T1000 (cell line): ENCODE results near the gene PRLH.
"Not testable (repeated sequence)": the region's sequence is repeated elsewhere in the genome, so short reads cannot be mapped to it uniquely, and the experiment has no call there.

ENCODE experiments used
- DNase-seq: peaks from one replicate; lab custom pipeline; 2025; ENCODE audit warnings: mixed read lengths; lab: John Stamatoyannopoulos, UW

PRLH gene

GRCh38 chr2:237583385-237584295 lies 17.3 kb downstream of the PRLH start:
- DNase-seq, result no peak

GRCh38 chr2:237585590-237586221 lies 19.3 kb downstream of the PRLH start:
- DNase-seq, result no peak

GRCh38 chr2:237588044-237588696 lies 21.8 kb downstream of the PRLH start:
- DNase-seq, result no peak

- no peak for DNase-seq
Measured at GRCh38 chr2:237590272-237591140, 24.1 kb downstream of the PRLH start, which contains the start of gene RAB17. RAB17 (minus strand) TSS chr2:237590734; CDS start chr2:237586154, 4,580 bp downstream.

DNA sequence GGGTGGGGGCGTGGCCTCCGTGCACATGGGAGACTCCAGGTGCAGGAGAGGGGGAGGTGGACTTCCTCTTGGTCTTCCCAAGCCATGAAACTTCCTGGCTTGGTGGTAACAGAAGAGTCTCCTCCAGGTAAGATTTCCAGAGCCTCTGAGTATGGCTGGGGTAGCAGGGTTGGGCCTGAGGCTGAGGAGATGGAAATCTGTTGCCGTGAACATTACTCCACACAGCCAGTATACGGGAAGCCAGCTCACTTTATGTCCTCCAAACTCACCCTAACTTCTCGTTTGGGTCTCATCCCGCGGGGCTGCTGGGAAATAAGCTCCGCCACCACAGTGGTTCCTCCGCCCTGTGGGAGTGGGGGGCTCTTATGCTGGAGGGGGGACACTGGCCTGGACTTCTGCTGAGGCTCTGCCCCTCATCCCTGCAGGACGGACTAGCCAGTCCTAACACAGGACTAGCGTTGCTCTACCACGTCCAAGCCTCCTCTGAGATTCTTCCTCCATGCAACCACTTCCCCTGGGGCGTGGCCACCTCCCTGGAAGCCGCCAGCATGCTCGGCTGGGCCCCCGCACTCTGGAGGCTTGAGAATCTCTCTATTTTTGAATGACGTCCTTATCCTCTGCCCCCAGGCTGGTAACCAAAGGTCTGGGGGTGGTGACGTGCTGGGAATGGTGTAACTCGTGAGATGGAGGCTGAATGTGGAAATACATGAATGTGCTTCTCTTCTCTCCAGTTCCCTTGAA lies 24.9 kb downstream of the PRLH start:
- DNase-seq, result no peak

GRCh38 chr2:237592425-237592980 lies 26.1 kb downstream of the PRLH start:
- DNase-seq, result no peak

GRCh38 chr2:237593036-237593435 lies 26.7 kb downstream of the PRLH start:
- DNase-seq, result no peak

DNA sequence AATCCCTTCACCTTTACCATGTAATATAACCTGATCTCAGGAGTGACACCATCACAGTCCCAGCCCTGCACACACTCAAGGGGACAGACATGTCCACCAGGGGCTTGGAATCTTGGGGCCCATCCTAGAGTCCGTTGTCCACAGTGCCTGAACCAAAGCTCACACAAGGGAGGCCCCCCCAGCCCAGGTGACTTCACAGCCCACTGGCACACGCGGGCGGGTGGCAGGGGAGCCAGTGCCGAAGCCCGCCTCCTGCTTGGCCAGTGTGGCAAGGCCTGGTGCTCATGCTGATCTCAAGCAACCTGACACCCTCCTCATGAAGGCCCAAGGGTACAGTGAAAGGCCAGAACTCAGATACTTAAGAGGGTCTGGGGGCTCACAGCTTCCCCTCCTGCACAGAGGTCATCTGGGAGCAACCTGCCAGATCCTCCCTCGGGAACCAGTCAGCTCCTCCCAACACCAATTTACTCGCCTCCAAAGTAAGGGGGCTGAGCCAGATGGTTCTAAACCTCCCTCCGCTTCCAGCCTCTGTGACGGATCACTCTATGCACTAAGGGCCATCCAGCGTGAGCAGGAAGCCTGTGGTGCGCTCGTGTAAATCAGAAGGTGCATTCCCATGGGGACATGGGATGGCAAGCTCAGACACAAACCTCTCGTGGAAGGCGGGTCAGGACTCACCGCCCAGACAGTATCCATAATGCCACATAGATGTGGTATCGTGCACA lies 27.4 kb downstream of the PRLH start:
- no peak for DNase-seq

DNA sequence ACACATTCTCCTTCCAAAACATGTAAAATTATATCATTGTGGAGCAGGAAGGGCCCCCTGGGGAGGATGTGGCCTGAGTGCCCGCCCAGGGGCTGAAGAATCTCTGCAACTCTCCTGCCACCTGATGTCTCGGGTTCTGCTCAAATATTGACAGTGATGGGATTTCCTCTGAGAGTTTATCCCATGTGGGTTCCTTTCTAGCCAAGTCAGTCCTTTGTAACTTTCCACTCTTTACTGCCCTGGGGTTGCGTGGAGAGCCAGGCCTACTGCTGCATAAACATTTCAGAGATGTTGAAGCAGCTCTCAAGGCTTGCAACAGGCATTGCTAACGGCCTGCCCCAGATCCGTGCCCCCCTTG lies 28.1 kb downstream of the PRLH start:
- no peak for DNase-seq

DNA sequence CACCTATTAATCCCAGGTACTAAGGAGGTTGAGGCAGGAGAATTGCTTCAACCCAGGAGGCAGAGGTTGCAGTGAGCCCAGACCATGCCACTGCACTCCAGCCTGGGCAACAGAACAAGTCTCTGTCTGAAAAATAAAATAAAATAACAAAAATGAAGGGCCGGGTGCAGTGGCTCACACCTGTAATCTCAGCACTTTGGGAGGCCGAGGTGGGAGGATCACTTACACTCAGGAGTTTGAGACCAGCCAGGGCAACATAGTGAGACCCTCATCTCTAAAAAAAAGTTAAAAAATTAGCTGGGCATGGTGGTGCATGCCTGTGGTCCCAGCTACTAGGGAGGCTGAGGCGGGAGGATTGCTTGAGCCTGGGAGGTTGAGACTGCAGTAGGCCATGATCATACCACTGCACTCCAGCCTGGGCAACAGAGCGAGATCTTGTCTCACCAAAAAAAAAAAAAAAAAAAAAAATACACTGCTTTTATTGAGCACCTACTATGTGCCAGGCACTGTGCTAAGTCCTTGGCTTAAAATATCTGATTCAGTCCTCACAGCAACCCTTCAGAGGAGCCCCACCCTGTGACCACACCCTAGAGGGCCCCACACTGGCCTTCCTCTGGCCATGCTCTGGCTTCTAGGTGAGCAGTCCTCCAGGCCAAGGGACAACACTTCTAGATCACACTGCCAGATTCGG lies 29.6 kb downstream of the PRLH start:
- DNase-seq, result not testable (repeated sequence)

- DNase-seq, result no peak
Measured at GRCh38 chr2:237596520-237597195, 30.3 kb downstream of the PRLH start.

DNA sequence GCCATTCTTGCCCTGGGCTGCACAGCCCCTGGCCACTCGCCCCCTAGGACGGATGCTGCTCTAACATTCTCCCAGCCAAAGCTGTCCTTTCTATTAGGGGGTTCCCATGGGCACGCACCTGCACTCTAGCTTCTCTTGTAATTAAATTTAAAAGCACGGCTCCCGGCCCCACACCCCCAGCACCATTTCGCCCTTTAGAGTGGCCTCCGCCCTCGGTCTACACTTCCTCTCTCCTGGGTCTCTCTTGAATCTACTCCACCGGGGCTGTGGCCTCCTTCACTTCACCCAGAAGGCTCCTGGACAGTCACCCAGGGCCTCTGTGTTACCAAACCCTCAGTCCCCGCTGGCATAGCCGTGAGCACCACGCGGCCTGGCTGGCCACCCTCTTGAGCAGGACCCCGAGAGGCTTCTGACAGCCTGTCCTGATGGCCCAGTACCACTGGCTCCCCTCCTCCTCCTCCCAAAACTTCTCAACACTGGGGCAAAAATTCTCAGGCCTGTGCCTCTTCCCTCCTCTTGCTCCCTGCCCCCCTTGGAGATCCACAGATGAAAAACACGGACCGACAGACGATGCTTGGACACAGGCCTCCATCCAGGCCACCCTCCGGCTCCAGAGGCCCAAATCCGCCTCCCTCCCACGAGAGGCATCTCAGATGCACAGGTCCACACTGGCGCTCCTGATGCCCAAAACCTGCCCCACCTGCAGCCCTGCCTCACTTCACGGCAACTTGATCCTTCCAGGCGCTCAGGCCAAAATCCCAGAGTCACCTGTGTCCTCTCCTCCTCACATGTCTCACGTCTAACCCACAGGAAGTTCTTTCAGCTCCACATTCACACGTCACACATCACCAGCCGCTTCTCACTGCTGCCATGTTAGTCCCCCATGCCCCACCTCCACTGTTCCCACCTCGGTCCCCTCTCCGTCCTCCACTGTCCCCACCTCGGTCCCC lies 31.1 kb downstream of the PRLH start:
- DNase-seq, result no peak

DNA sequence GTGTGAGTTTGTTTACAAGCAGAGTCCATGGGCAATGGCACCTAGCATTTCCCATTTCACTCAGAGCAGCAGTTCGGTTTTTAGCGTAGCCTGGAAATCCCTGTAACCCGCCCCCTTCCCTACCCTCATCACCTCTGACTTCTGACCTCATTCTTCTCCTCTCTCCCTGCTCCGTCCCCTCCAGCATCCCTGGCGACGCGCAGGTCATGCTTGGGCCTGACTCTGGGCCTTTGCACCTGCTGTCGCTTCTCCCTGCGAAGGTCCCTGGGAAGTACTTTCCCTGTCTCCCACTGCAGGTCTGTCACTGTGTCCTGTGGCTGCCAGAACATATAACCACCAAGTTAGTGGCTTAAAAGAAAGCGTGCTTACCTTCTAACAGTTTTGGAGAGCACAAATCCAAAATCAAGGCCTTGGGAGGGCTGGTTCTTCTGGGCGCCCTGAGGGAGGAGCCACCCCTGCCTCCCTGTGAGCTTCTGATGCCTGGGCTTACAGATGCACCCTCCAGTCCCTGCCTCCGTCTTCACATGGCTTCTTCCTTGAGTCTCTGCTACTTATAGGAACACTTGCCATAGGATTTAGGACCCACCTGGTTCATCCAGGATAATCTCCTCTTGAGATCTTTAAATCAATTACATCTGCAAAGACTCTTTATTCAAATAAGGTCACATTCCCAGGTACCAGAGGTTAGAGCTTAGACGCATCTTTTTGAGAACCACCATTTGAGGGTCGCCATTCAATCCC lies 32.3 kb downstream of the PRLH start:
- DNase-seq, result no peak

GRCh38 chr2:237599465-237600110 lies 33.2 kb downstream of the PRLH start:
- no peak for DNase-seq

DNA sequence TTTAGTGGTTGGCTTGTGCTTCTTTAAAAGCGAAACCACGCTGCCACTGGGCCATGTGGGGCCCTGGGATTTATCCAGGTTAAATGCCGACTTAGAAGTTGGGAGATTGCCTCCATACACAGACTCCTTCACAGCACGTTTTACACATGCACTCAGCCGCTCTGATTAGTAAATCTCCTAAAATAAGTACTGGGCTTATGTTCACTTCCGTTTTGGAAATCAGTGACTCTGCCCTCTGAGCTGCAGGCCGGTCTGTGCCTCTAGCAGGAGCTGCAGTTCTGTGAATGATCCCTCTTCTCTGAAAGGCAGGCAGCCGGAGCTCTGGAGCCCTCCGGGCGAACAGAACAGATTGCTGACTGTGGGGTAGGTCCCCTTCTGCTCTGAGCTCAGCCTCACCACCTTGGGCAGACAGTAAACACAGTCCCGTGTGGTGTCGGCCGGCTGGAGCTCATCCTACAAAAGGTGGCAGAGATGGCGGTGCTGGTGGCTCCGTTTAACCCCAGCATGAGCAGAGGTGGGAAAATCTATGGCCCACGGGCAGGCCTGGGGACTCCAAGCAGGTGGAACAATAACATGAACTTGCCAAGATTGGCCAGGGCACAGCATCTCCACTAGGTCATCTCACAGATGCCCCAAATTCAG lies 34.0 kb downstream of the PRLH start:
- no peak for DNase-seq
